WTC11 (cell line): Measurements from ENCODE around the gene PRR18. TPM values are rescaled to one million over a fixed set of nuclear protein-coding genes. Genes with fewer than 3 reads are reported as not detected.

ENCODE experiments used
- ATAC-seq: fragments of 200-7000 bp; cut with Tn5 transposase; 2 replicates; pipeline ENCODE4 v1.10.0; 2021; ENCODE audit warnings: mild to moderate bottlenecking, moderate library complexity
- CTCF ChIA-PET: fragments of 300-600 bp; sonication (Branson Sonifier 250); formaldehyde crosslinking; loops from one replicate; lab custom pipeline; 2021; ENCODE audit warnings: antibody characterized with exemption; lab: Charles Lee
- POLR2A ChIA-PET: fragments of 350-600 bp; sonication (Branson Sonifier 250); formaldehyde crosslinking; loops from one replicate; lab custom pipeline; 2021; ENCODE audit warnings: antibody characterized with exemption; lab: Charles Lee
- DNase-seq: peaks from one replicate; pipeline ENCODE4 v3.0.0; 2021; ENCODE audit warnings: low spot score
- H3K27ac Mint-ChIP-seq: 2 replicates; pipeline ENCODE4 v1.8.0; 2021; ENCODE audit warnings: mixed read lengths
- H3K27me3 Mint-ChIP-seq: 2 replicates; pipeline ENCODE4 v1.8.0; 2021; ENCODE audit warnings: low read depth, mild to moderate bottlenecking, moderate library complexity, mixed read lengths
- H3K36me3 Mint-ChIP-seq: 2 replicates; pipeline ENCODE4 v1.8.0; 2021; ENCODE audit warnings: mixed read lengths
- H3K4me1 Mint-ChIP-seq: 2 replicates; pipeline ENCODE4 v1.8.0; 2022; ENCODE audit warnings: mixed read lengths
- H3K4me3 Mint-ChIP-seq: 2 replicates; pipeline ENCODE4 v1.8.0; 2021; ENCODE audit warnings: mild to moderate bottlenecking, moderate library complexity, mixed read lengths
- H3K9me3 Mint-ChIP-seq: 2 replicates; pipeline ENCODE4 v1.8.0; 2021; ENCODE audit warnings: mixed read lengths
- ARID4B ChIP-seq: sonication (generic); formaldehyde crosslinking; IDR thresholded peaks from 2 replicates; pipeline ENCODE4 v1.8.0; 2023; ENCODE audit warnings: missing genetic modification reagents, mild to moderate bottlenecking, borderline replicate concordance
- ATF6 ChIP-seq: sonication (generic); formaldehyde crosslinking; IDR thresholded peaks from 2 replicates; pipeline ENCODE4 v1.8.1; 2023; ENCODE audit warnings: mild to moderate bottlenecking, missing genetic modification reagents
- CTCF ChIP-seq: fragments of 200-600 bp; IDR thresholded peaks from 2 replicates; pipeline ENCODE4 v1.8.0; 2022; ENCODE audit warnings: antibody characterized with exemption
- FOXP4 ChIP-seq: sonication (generic); formaldehyde crosslinking; IDR thresholded peaks from 2 replicates; pipeline ENCODE4 v1.8.0; 2022; ENCODE audit warnings: mild to moderate bottlenecking, missing genetic modification reagents
- GTF2I ChIP-seq: fragments of 250-450 bp; sonication (Bioruptor Pico); conservative IDR thresholded peaks from 2 replicates; pipeline ENCODE4 v1.4.0; 2021; ENCODE audit warnings: mild to moderate bottlenecking
- HMGA2 ChIP-seq: fragments of 250-450 bp; sonication (Bioruptor Pico); IDR thresholded peaks from 2 replicates; pipeline ENCODE4 v1.4.0; 2021; ENCODE audit warnings: mild to moderate bottlenecking, moderate library complexity
- KAT7 ChIP-seq: sonication (generic); formaldehyde crosslinking; IDR thresholded peaks from 2 replicates; pipeline ENCODE4 v1.8.1; 2023; ENCODE audit warnings: missing genetic modification reagents, mild to moderate bottlenecking, borderline replicate concordance
- MLX ChIP-seq: sonication (generic); formaldehyde crosslinking; IDR thresholded peaks from 2 replicates; pipeline ENCODE4 v1.8.1; 2023; ENCODE audit warnings: mild to moderate bottlenecking, missing genetic modification reagents, moderate library complexity
- SMAD3 ChIP-seq: sonication (generic); formaldehyde crosslinking; IDR thresholded peaks from 2 replicates; pipeline ENCODE4 v1.8.0; 2022; ENCODE audit warnings: missing genetic modification reagents, mild to moderate bottlenecking, borderline replicate concordance
- STAT6 ChIP-seq: sonication (generic); formaldehyde crosslinking; conservative IDR thresholded peaks from 2 replicates; pipeline ENCODE4 v1.8.1; 2023; ENCODE audit warnings: mild to moderate bottlenecking, low read depth, missing genetic modification reagents, moderate library complexity
- ZNF138 ChIP-seq: sonication (generic); formaldehyde crosslinking; conservative IDR thresholded peaks from 2 replicates; pipeline ENCODE4 v1.8.1; 2022; ENCODE audit warnings: mild to moderate bottlenecking, moderate library complexity, missing genetic modification reagents
- ZNF281 ChIP-seq: sonication (generic); formaldehyde crosslinking; IDR thresholded peaks from 2 replicates; pipeline ENCODE4 v1.8.0; 2023; ENCODE audit warnings: mild to moderate bottlenecking, missing genetic modification reagents
- total RNA-seq: library from RNA; stranded (reverse); gene quantifications from 3 replicates; pipeline ENCODE4 v1.2.3, GENCODE V29; 2021

The PRR18 gene
- total RNA-seq, 1 experiment from 2014 or later: 0.52 TPM

- no peak for TF ChIP-seq ARID4B (CRISPR knock-in tag)
- TF ChIP-seq, all 79 proteins: peak for 0
Observed at GRCh38 chr6:166338854-166339253, 30.7 kb upstream of the PRR18 start (continued).

GRCh38 chr6:166336847-166337246 is 28.7 kb upstream of the PRR18 start:
- Mint-ChIP-seq H3K4me1 (peaks cover 30% of the 10 kb centered on the region), H3K9me3 (no peaks in the 10 kb centered on the region), H3K4me3 (no peak overlapping the region), H3K36me3 (peaks cover 24% of the 10 kb centered on the region), H3K27ac (no peak overlapping the region), H3K27me3 (no peaks in the 10 kb centered on the region)
- no peak for ATAC-seq
- DNase-seq: no peak
- ChIA-PET CTCF (interaction anchor here (1.2 to 1.7 kb wide), 2 partner anchors 23 to 29 kb away, joined by 3 to 4 read pairs; partner anchors contain the start of gene PRR18), POLR2A (no interaction called here)
- no peak for TF ChIP-seq GTF2I (CRISPR knock-in tag)
- no peak for TF ChIP-seq SMAD3 (CRISPR knock-in tag)
- no peak for TF ChIP-seq CTCF
- no peak for TF ChIP-seq STAT6
- no peak for TF ChIP-seq ARID4B (CRISPR knock-in tag)
- TF ChIP-seq ZNF138 (CRISPR knock-in tag): no peak
- TF ChIP-seq FOXP4 (CRISPR knock-in tag): no peak
- no peak for TF ChIP-seq HMGA2 (CRISPR knock-in tag)
- no peak for TF ChIP-seq MLX (CRISPR knock-in tag)
- TF ChIP-seq ZNF281 (CRISPR knock-in tag): no peak
- TF ChIP-seq ATF6: no peak
- TF ChIP-seq KAT7: no peak
